HCT116 (cell line): ENCODE data around the gene SMARCA4. TPM values are rescaled to one million over a fixed set of nuclear protein-coding genes. Genes with fewer than 3 reads are reported as not detected.

ENCODE experiments used
- ATAC-seq: fragments of 200-7000 bp; cut with Tn5 transposase; 2 replicates; pipeline ENCODE4 v1.9.1; 2020; ENCODE audit warnings: mild to moderate bottlenecking, moderate library complexity
- BruUV-seq: library from RNA; stranded (reverse); fragments of 400-500 nt; replicated peaks from 2 replicates; lab custom pipeline; 2021; lab: Mats Ljungman, UMichigan
- CTCF ChIA-PET: fragments of 300-600 bp; sonication (Branson Sonifier 250); formaldehyde crosslinking; loops from one replicate; lab custom pipeline; 2021; ENCODE audit warnings: antibody characterized with exemption; lab: Charles Lee
- POLR2A ChIA-PET: fragments of 300-600, 350-600 bp; sonication (Branson Sonifier 250); formaldehyde crosslinking; loops from one replicate; lab custom pipeline; 2021; ENCODE audit warnings: antibody characterized with exemption; lab: Charles Lee
- RAD21 ChIA-PET, 2 experiments: fragments of 300-600 bp; sonication (Branson Sonifier 250); formaldehyde crosslinking; loops; one replicate each; lab custom pipeline; 2023; ENCODE audit warnings: low total read pairs in 2 of 2; ENCODE audit not compliant: uncharacterized antibody in 2 of 2, unreplicated experiment in 2 of 2, low non-redundant PET in 1 of 2; lab: Charles Lee
- DNase-seq: peaks from one replicate; pipeline ENCODE4 v3.0.0-alpha.2; 2010; ENCODE audit warnings: low read depth, low spot score
- H2AFZ ChIP-seq: fragments of 200-600 bp; shearing (Covaris generic), sonication (generic); 2 replicates; pipeline ENCODE4 v1.6.1; 2017; ENCODE audit warnings: low read depth, mixed run types, mixed read lengths, antibody characterized with exemption, low read length; ENCODE audit not compliant: poor library complexity, severe bottlenecking
- H3K27ac ChIP-seq: 2 replicates; pipeline ENCODE4 v1.5.1; 2012; ENCODE audit warnings: low read depth, low read length
- H3K27me3 ChIP-seq: fragments of 200-600 bp; sonication (generic); 2 replicates; pipeline ENCODE4 v1.6.1; 2016; ENCODE audit warnings: mixed run types, low read length, mixed read lengths; ENCODE audit not compliant: insufficient read depth
- H3K36me3 ChIP-seq, 2 experiments: fragments of 200-500 bp in 1 of 2; fragments of 200-600 bp in 1 of 2; sonication (Bioruptor generic) in 1 of 2; sonication (generic) in 1 of 2; 2 replicates each; pipeline versions ENCODE4 v1.5.1 to v1.6.1; 2014 to 2016; ENCODE audit warnings: low read length in 2 of 2, inconsistent platforms in 1 of 2, mixed read lengths in 1 of 2, mixed run types in 1 of 2; ENCODE audit not compliant: insufficient read depth in 2 of 2, control insufficient read depth in 1 of 2
- H3K4me1 ChIP-seq, 2 experiments: fragments of 200-600 bp in 1 of 2; sonication (generic) in 1 of 2; 2 replicates each; pipeline versions ENCODE4 v1.5.1 to v1.6.1; 2012 to 2017; ENCODE audit warnings: low read length in 2 of 2, inconsistent platforms in 1 of 2, mild to moderate bottlenecking in 1 of 2, mixed read lengths in 1 of 2, mixed run types in 1 of 2, moderate library complexity in 1 of 2; ENCODE audit not compliant: insufficient read depth in 2 of 2, control insufficient read depth in 1 of 2
- H3K4me2 ChIP-seq: fragments of 200-600 bp; sonication (generic); 2 replicates; pipeline ENCODE4 v1.6.1; 2017; ENCODE audit warnings: mixed run types, low read length, mixed read lengths
- H3K4me3 ChIP-seq, 2 experiments: fragments of 200-600 bp in 1 of 2; sonication (generic) in 1 of 2; replicated peaks in 1 of 2; 2 replicates each; pipeline ENCODE4 v1.5.1; 2011 to 2016; ENCODE audit warnings: low read length in 2 of 2, control low read depth in 1 of 2, low read depth in 1 of 2, mild to moderate bottlenecking in 1 of 2, mixed read lengths in 1 of 2, mixed run types in 1 of 2
- H3K79me2 ChIP-seq: fragments of 200-600 bp; sonication (generic); 2 replicates; pipeline ENCODE4 v1.6.1; 2017; ENCODE audit warnings: mild to moderate bottlenecking, mixed run types, low read length, moderate library complexity, mixed read lengths; ENCODE audit not compliant: insufficient read depth
- H3K9ac ChIP-seq: fragments of 200-600 bp; sonication (generic); 2 replicates; pipeline ENCODE4 v1.6.1; 2016; ENCODE audit warnings: low read length, mixed read lengths
- H3K9me2 ChIP-seq: fragments of 200-600 bp; sonication (generic), shearing (Covaris generic); 2 replicates; pipeline ENCODE4 v1.6.1; 2017; ENCODE audit warnings: mixed run types, mild to moderate bottlenecking, moderate library complexity; ENCODE audit not compliant: insufficient read depth
- H3K9me3 ChIP-seq, 2 experiments: fragments of 200-500 bp in 1 of 2; fragments of 200-600 bp in 1 of 2; sonication (Bioruptor generic) in 1 of 2; sonication (generic) in 1 of 2; 2 replicates each; pipeline ENCODE4 v1.6.1; 2014 to 2017; ENCODE audit warnings: low read length in 2 of 2, mixed read lengths in 2 of 2, inconsistent platforms in 1 of 2, low read depth in 1 of 2, mild to moderate bottlenecking in 1 of 2, mixed run types in 1 of 2, moderate library complexity in 1 of 2; ENCODE audit not compliant: control insufficient read depth in 1 of 2, insufficient read depth in 1 of 2
- H4K20me1 ChIP-seq: fragments of 200-600 bp; sonication (generic), shearing (Covaris generic); 2 replicates; pipeline ENCODE4 v1.6.1; 2017; ENCODE audit warnings: mixed run types, mild to moderate bottlenecking, moderate library complexity; ENCODE audit not compliant: insufficient read depth
- CBX3 ChIP-seq: IDR thresholded peaks from 2 replicates; pipeline ENCODE4 v1.6.1; 2012; ENCODE audit warnings: low read depth
- EGR1 ChIP-seq: IDR thresholded peaks from 2 replicates; pipeline ENCODE4 v1.6.1; 2012; ENCODE audit warnings: low read depth
- ELF1 ChIP-seq: IDR thresholded peaks from 2 replicates; pipeline ENCODE4 v1.6.1; 2012; ENCODE audit warnings: low read depth, borderline replicate concordance
- EZH2 ChIP-seq: fragments of 200-600 bp; sonication (generic); IDR thresholded peaks from 2 replicates; pipeline ENCODE4 v1.6.1; 2017; ENCODE audit warnings: antibody characterized with exemption, mixed run types
- EZH2phosphoT487 ChIP-seq: fragments of 200-600 bp; IDR thresholded peaks from 2 replicates; pipeline ENCODE4 v1.6.1; 2018; ENCODE audit warnings: antibody characterized with exemption, borderline replicate concordance
- JUND ChIP-seq: IDR thresholded peaks from 2 replicates; pipeline ENCODE4 v1.6.1; 2012
- SIN3A ChIP-seq: IDR thresholded peaks from 2 replicates; pipeline ENCODE4 v1.6.1; 2012; ENCODE audit warnings: low read depth
- SP1 ChIP-seq: IDR thresholded peaks from 2 replicates; pipeline ENCODE4 v1.6.1; 2012; ENCODE audit warnings: low read depth
- TCF7L2 ChIP-seq: IDR thresholded peaks from 2 replicates; pipeline ENCODE4 v1.7.0; 2011; ENCODE audit warnings: borderline replicate concordance, inconsistent platforms; ENCODE audit not compliant: insufficient read depth, insufficient read length; ENCODE audit errors: extremely low read depth
- YY1 ChIP-seq: IDR thresholded peaks from 2 replicates; pipeline ENCODE4 v1.6.1; 2011; ENCODE audit warnings: low read length, low read depth, moderate library complexity, mild to moderate bottlenecking; ENCODE audit not compliant: insufficient replicate concordance; ENCODE audit errors: extremely low read depth
- ZFX ChIP-seq: fragments of 450-650 bp; IDR thresholded peaks from 2 replicates; pipeline ENCODE4 v1.6.1; 2017
- ZNF274 ChIP-seq: fragments of 200-500 bp; sonication (Bioruptor generic); IDR thresholded peaks from 2 replicates; pipeline ENCODE4 v1.6.1; 2014; ENCODE audit warnings: mild to moderate bottlenecking, low read depth, low read length, inconsistent platforms
- intact Hi-C: fragments of 100-400 bp; cut with micrococcal nuclease; formaldehyde crosslinking; loops from 2 replicates; pipeline ENCODE4 v1.10.0; 2022
- total RNA-seq: library from RNA; stranded (reverse); gene quantifications from one replicate; pipeline ENCODE4 v1.2.1, GENCODE V29; 2021; ENCODE audit not compliant: unreplicated experiment
- TF ChIP-seq, protein P1 (sequence below): IDR thresholded peaks from 2 replicates; pipeline ENCODE4 v1.6.1; 2012; ENCODE audit warnings: low read depth
- TF ChIP-seq, protein P2 (sequence below), 3 experiments: fragments of 200-600 bp in 1 of 3; sonication (generic) in 1 of 3; IDR thresholded peaks in 2 of 3; conservative IDR thresholded peaks in 1 of 3; 2 replicates each; pipeline ENCODE4 v1.5.1; 2012 to 2017; ENCODE audit warnings: low read depth in 2 of 3, low read length in 2 of 3, antibody characterized with exemption in 1 of 3, borderline replicate concordance in 1 of 3, control low read depth in 1 of 3, mild to moderate bottlenecking in 1 of 3, mixed read lengths in 1 of 3, mixed run types in 1 of 3, moderate library complexity in 1 of 3; ENCODE audit not compliant: insufficient read depth in 1 of 3
- TF ChIP-seq, protein P3 (sequence below): IDR thresholded peaks from 2 replicates; pipeline ENCODE4 v1.6.1; 2011; ENCODE audit warnings: mild to moderate bottlenecking, low read length, moderate library complexity; ENCODE audit not compliant: insufficient replicate concordance; ENCODE audit errors: extremely low read depth
- TF ChIP-seq, protein P4 (sequence below): IDR thresholded peaks from 2 replicates; pipeline ENCODE4 v1.6.1; 2012
- TF ChIP-seq, protein P5 (sequence below): IDR thresholded peaks from 2 replicates; pipeline ENCODE4 v1.6.1; 2012

Gene SMARCA4
- total RNA-seq, 1 experiment from 2014 or later, result 116 TPM

DNA sequence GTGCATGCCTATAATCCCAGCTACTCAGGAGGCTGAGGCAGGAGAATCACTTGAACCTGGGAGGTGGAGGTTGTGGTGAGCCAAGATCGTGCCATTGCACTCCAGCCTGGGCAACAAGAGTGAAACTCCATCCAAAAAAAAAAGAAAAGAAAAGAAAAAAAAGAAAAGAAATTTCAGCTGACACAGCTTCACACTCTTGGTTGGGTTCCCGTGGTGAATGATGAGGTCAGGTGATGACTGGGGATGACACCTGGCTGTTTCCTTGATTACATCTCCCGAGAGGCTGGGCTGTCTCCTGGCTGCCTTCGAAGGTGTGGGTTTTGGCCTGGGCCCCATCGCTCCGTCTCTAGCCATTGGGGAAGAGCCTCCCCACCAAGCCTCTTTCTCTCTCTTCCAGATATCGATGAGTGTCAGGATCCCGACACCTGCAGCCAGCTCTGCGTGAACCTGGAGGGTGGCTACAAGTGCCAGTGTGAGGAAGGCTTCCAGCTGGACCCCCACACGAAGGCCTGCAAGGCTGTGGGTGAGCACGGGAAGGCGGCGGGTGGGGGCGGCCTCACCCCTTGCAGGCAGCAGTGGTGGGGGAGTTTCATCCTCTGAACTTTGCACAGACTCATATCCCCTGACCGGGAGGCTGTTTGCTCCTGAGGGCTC, 150.4 kb downstream of the SMARCA4 start:
- H3K36me3 ChIP-seq, result peaks cover 71 to 72% of the 10 kb centered on the region in 2 experiments
- no peak for ATAC-seq
- no peaks in the 10 kb centered on the region; the same call in 1 of the 2 replicates for H4K20me1 ChIP-seq
- H3K27ac ChIP-seq, result no peak overlapping the region
- H3K4me3 ChIP-seq, result no peak overlapping the region
- H3K79me2 ChIP-seq, result peaks cover 22% of the 10 kb centered on the region
- POLR2A ChIA-PET, result no interaction called here
- H3K4me1 ChIP-seq, result no peaks in the 10 kb centered on the region
- intact Hi-C loops, result no loop called here
- CTCF ChIA-PET, result interaction anchor here (1.2 kb wide), 1 partner anchor 76 kb away, joined by 4 read pairs; no protein-coding TSS in a partner anchor
- RAD21 ChIA-PET, result no interaction called here
- no TSS peak for BruUV-seq
- H3K9me2 ChIP-seq, result no peaks in the 10 kb centered on the region
- no peaks in the 10 kb centered on the region for H3K27me3 ChIP-seq
- H3K9ac ChIP-seq, result no peak overlapping the region
- no peaks in the 10 kb centered on the region for H3K9me3 ChIP-seq
- TF ChIP-seq, protein P1, sequence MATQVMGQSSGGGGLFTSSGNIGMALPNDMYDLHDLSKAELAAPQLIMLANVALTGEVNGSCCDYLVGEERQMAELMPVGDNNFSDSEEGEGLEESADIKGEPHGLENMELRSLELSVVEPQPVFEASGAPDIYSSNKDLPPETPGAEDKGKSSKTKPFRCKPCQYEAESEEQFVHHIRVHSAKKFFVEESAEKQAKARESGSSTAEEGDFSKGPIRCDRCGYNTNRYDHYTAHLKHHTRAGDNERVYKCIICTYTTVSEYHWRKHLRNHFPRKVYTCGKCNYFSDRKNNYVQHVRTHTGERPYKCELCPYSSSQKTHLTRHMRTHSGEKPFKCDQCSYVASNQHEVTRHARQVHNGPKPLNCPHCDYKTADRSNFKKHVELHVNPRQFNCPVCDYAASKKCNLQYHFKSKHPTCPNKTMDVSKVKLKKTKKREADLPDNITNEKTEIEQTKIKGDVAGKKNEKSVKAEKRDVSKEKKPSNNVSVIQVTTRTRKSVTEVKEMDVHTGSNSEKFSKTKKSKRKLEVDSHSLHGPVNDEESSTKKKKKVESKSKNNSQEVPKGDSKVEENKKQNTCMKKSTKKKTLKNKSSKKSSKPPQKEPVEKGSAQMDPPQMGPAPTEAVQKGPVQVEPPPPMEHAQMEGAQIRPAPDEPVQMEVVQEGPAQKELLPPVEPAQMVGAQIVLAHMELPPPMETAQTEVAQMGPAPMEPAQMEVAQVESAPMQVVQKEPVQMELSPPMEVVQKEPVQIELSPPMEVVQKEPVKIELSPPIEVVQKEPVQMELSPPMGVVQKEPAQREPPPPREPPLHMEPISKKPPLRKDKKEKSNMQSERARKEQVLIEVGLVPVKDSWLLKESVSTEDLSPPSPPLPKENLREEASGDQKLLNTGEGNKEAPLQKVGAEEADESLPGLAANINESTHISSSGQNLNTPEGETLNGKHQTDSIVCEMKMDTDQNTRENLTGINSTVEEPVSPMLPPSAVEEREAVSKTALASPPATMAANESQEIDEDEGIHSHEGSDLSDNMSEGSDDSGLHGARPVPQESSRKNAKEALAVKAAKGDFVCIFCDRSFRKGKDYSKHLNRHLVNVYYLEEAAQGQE, result no peak
- TF ChIP-seq, protein P2, sequence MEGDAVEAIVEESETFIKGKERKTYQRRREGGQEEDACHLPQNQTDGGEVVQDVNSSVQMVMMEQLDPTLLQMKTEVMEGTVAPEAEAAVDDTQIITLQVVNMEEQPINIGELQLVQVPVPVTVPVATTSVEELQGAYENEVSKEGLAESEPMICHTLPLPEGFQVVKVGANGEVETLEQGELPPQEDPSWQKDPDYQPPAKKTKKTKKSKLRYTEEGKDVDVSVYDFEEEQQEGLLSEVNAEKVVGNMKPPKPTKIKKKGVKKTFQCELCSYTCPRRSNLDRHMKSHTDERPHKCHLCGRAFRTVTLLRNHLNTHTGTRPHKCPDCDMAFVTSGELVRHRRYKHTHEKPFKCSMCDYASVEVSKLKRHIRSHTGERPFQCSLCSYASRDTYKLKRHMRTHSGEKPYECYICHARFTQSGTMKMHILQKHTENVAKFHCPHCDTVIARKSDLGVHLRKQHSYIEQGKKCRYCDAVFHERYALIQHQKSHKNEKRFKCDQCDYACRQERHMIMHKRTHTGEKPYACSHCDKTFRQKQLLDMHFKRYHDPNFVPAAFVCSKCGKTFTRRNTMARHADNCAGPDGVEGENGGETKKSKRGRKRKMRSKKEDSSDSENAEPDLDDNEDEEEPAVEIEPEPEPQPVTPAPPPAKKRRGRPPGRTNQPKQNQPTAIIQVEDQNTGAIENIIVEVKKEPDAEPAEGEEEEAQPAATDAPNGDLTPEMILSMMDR (IDR thresholded peaks at IDR 0.05 in 2 of 3, conservative IDR thresholded peaks at IDR 0.05 in 1 of 3; ENCODE audit: borderline replicate concordance in 1 of 3, insufficient read depth in 1 of 3, low read depth in 2 of 3, low read length in 2 of 3), result no peak
- TF ChIP-seq EZH2 (no peak), JUND (no peak), ZNF274 (no peak), SP1 (no peak), ELF1 (no peak), SIN3A (no peak), TCF7L2 (no peak), EZH2phosphoT487 (no peak), CBX3 (no peak), ZFX (no peak), YY1 (no peak), EGR1 (no peak)
- TF ChIP-seq, protein P3, sequence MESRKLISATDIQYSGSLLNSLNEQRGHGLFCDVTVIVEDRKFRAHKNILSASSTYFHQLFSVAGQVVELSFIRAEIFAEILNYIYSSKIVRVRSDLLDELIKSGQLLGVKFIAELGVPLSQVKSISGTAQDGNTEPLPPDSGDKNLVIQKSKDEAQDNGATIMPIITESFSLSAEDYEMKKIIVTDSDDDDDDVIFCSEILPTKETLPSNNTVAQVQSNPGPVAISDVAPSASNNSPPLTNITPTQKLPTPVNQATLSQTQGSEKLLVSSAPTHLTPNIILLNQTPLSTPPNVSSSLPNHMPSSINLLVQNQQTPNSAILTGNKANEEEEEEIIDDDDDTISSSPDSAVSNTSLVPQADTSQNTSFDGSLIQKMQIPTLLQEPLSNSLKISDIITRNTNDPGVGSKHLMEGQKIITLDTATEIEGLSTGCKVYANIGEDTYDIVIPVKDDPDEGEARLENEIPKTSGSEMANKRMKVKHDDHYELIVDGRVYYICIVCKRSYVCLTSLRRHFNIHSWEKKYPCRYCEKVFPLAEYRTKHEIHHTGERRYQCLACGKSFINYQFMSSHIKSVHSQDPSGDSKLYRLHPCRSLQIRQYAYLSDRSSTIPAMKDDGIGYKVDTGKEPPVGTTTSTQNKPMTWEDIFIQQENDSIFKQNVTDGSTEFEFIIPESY, result no peak
- TF ChIP-seq, protein P4, sequence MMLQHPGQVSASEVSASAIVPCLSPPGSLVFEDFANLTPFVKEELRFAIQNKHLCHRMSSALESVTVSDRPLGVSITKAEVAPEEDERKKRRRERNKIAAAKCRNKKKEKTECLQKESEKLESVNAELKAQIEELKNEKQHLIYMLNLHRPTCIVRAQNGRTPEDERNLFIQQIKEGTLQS, result no peak
- TF ChIP-seq, protein P5, sequence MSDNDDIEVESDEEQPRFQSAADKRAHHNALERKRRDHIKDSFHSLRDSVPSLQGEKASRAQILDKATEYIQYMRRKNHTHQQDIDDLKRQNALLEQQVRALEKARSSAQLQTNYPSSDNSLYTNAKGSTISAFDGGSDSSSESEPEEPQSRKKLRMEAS, result no peak
- TF ChIP-seq, all 23 proteins: peak for 0
- no peak overlapping the region for H2AFZ ChIP-seq
- no peak for DNase-seq
- H3K4me2 ChIP-seq, result no peak overlapping the region
